ENCODE data around the gene SORBS1. TPM values are rescaled to one million over a fixed set of nuclear protein-coding genes. Genes with fewer than 3 reads are reported as not detected.

Gene SORBS1
- total and polyA plus RNA-seq, 2 donors (not counting 1 experiment from before 2014, with no cell fraction given), result 0.21 to 1.5 TPM

GRCh38 chr10:95467162-95467599 lies 94.0 kb downstream of the SORBS1 start:
- CTCF ChIA-PET, result no interaction called here
- H3K4me1 Mint-ChIP-seq, result no peaks in the 10 kb centered on the region
- 13% methylated on average over 4 of the region's 5 CpGs for WGBS (ENCODE audit: insufficient coverage)

GRCh38 chr10:95466436-95466835 lies 94.7 kb downstream of the SORBS1 start:
- no peak overlapping the region for H3K4me2 ChIP-seq (replicated peaks; ENCODE audit: low read depth, low read length, poor library complexity, severe bottlenecking)
- Mint-ChIP-seq H3K27me3 (peaks cover 30% of the 10 kb centered on the region), H3K4me1 (no peaks in the 10 kb centered on the region), H3K9me3 (ENCODE audit: insufficient read depth) (no peaks in the 10 kb centered on the region), H3K27ac (no peak overlapping the region), H3K4me3 (no peak overlapping the region)
- no peaks in the 10 kb centered on the region for H3K36me3 ChIP-seq (replicated peaks in 1 of 2; ENCODE audit: control extremely low read depth in 1 of 2, control insufficient read depth in 1 of 2, extremely low read depth in 1 of 2, insufficient read depth in 2 of 2, low read length in 1 of 2)
- no peaks in the 10 kb centered on the region for H3K9me3 ChIP-seq (ENCODE audit: control extremely low read depth in 1 of 3, control insufficient read depth in 2 of 3, insufficient read depth in 1 of 3, low read length in 2 of 3)
- POLR2A ChIA-PET, result no interaction called here
- DNase-seq (no peak), ATAC-seq (ENCODE audit: low read depth) (no peak)
- no peak overlapping the region for H3K4me3 ChIP-seq (ENCODE audit: control extremely low read depth in 1 of 5, extremely low read depth in 1 of 5, insufficient read depth in 1 of 5, low read depth in 2 of 5, low read length in 4 of 5)
- H3K27me3 ChIP-seq (replicated peaks in 1 of 4; ENCODE audit: control extremely low read depth in 1 of 4, control insufficient read depth in 3 of 4, insufficient read depth in 4 of 4, low read length in 3 of 4), result peaks cover 0 to 10% (median 2%) of the 10 kb centered on the region in 4 experiments
- H3K9ac ChIP-seq (ENCODE audit: low read length), result no peak overlapping the region
- intact Hi-C loops (cut with micrococcal nuclease), result no loop called here
- CTCF ChIA-PET, result interaction anchor here (0.7 kb wide), 1 partner anchor 10 kb away, joined by 4 read pairs; no protein-coding TSS in a partner anchor
- no peak overlapping the region for H2AFZ ChIP-seq (ENCODE audit: insufficient read depth, low read depth, low read length, poor library complexity, severe bottlenecking)
- H3K4me1 ChIP-seq (ENCODE audit: control insufficient read depth in 2 of 2, insufficient read depth in 2 of 2, low read length in 2 of 2), result no peaks in the 10 kb centered on the region
- no CpG with 5 or more reads among the region's 3 CpGs for WGBS (ENCODE audit: insufficient coverage)
- TF ChIP-seq EZH2 (IDR thresholded peaks at IDR 0.05; ENCODE audit: borderline replicate concordance, insufficient read depth, low read depth, low read length, poor library complexity, severe bottlenecking) (no peak), CTCF (IDR thresholded peaks at IDR 0.05) (no peak)
- H3K79me2 ChIP-seq (ENCODE audit: control insufficient read depth, insufficient read depth, low read length), result no peaks in the 10 kb centered on the region
- H4K20me1 ChIP-seq (ENCODE audit: control insufficient read depth, insufficient read depth, low read length, poor library complexity, severe bottlenecking), result no peaks in the 10 kb centered on the region
- no peak overlapping the region for H3K27ac ChIP-seq (ENCODE audit: low read length in 2 of 2)

More at GRCh38 chr10:95467162-95467599, 94.0 kb downstream of the SORBS1 start:
- H3K4me2 ChIP-seq (replicated peaks; ENCODE audit: low read depth, low read length, poor library complexity, severe bottlenecking), result no peak overlapping the region
- H3K27me3 ChIP-seq (replicated peaks in 1 of 4; ENCODE audit: control extremely low read depth in 1 of 4, control insufficient read depth in 3 of 4, insufficient read depth in 4 of 4, low read length in 3 of 4), result peaks cover 0 to 10% (median 2%) of the 10 kb centered on the region in 4 experiments
- Mint-ChIP-seq H3K27ac (no peak overlapping the region), H3K27me3 (peaks cover 27% of the 10 kb centered on the region), H3K4me3 (no peak overlapping the region), H3K9me3 (ENCODE audit: insufficient read depth) (no peaks in the 10 kb centered on the region)
- no peaks in the 10 kb centered on the region for H3K36me3 ChIP-seq (replicated peaks in 1 of 2; ENCODE audit: control extremely low read depth in 1 of 2, control insufficient read depth in 1 of 2, extremely low read depth in 1 of 2, insufficient read depth in 2 of 2, low read length in 1 of 2)
- POLR2A ChIA-PET, result no interaction called here
- no peak overlapping the region for H3K27ac ChIP-seq (ENCODE audit: low read length in 2 of 2)
- DNase-seq (no peak), ATAC-seq (ENCODE audit: low read depth) (no peak)
- H3K9me3 ChIP-seq (ENCODE audit: control extremely low read depth in 1 of 3, control insufficient read depth in 2 of 3, insufficient read depth in 1 of 3, low read length in 2 of 3), result no peaks in the 10 kb centered on the region
- intact Hi-C loops (cut with micrococcal nuclease), result no loop called here
- no peaks in the 10 kb centered on the region for H4K20me1 ChIP-seq (ENCODE audit: control insufficient read depth, insufficient read depth, low read length, poor library complexity, severe bottlenecking)
- no peak overlapping the region for H3K9ac ChIP-seq (ENCODE audit: low read length)
- H3K4me1 ChIP-seq (ENCODE audit: control insufficient read depth in 2 of 2, insufficient read depth in 2 of 2, low read length in 2 of 2), result no peaks in the 10 kb centered on the region
- H3K4me3 ChIP-seq (ENCODE audit: control extremely low read depth in 1 of 5, extremely low read depth in 1 of 5, insufficient read depth in 1 of 5, low read depth in 2 of 5, low read length in 4 of 5), result no peak overlapping the region
- H2AFZ ChIP-seq (ENCODE audit: insufficient read depth, low read depth, low read length, poor library complexity, severe bottlenecking), result no peak overlapping the region
- TF ChIP-seq CTCF (IDR thresholded peaks at IDR 0.05) (no peak), EZH2 (IDR thresholded peaks at IDR 0.05; ENCODE audit: borderline replicate concordance, insufficient read depth, low read depth, low read length, poor library complexity, severe bottlenecking) (no peak)
- no peaks in the 10 kb centered on the region for H3K79me2 ChIP-seq (ENCODE audit: control insufficient read depth, insufficient read depth, low read length)
